ENCODE data around the gene GSDMA. TPM values are rescaled to one million over a fixed set of nuclear protein-coding genes. Genes with fewer than 3 reads are reported as not detected.
A peak's percentile ranks its signal among the peaks of the same experiment; 100 is the strongest.

GSDMA gene
- total and polyA plus RNA-seq, 9 of the 15 experiments (the other 6 are each of a cell fraction or from before 2014, with no cell fraction given), result 0.04 to 0.13 (median 0.07) TPM; not detected in 2

DNA sequence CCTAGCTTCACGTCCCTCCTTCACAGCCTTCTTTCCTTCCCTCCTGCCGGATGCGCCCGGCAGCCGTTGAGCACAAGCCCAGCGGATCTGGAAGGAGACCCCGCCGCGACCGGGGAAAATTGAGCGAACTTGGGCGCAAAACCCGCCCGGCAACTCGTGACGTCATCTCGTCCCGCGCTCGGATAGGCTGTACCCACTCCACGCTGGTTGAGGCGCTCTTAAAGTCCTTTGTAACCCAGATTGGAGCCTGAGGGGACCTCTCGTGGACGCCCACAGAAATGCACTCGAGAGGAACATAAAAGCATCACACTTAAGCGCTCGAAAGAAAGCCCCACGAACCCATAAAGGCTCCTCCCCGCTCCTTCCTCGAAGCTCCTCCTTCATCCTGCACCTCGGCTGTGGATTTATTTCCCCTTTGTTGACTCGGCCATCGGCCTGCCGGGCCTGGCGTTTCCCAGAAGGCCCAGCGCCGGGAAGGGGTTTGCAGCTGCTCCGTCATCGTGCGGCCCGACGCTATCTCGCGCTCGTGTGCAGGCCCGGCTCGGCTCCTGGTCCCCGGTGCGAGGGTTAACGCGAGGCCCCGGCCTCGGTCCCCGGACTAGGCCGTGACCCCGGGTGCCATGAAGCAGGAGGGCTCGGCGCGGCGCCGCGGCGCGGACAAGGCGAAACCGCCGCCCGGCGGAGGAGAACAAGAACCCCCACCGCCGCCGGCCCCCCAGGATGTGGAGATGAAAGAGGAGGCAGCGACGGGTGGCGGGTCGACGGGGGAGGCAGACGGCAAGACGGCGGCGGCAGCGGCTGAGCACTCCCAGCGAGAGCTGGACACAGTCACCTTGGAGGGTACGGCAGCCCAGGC is 17.8 kb downstream of the GSDMA start, which contains the start of gene PSMD3 (continued):
- TF ChIP-seq SIX5 (IDR thresholded peaks at IDR 0.05; ENCODE audit: borderline replicate concordance in 1 of 2, insufficient read depth in 1 of 2, low read depth in 1 of 2, low read length in 2 of 2) (peak; percentile 27 to 56; a peak in 1 of 4 replicates), SP1 (CRISPR knock-in tag; IDR thresholded peaks at IDR 0.05) (peak; percentile 70; the same call in 1 of the 2 replicates), ZNF253 (CRISPR knock-in tag; conservative IDR thresholded peaks at IDR 0.05) (no peak), CREB1 (IDR thresholded peaks at IDR 0.05) (peak; percentile 84), CREB1 (CRISPR knock-in tag; IDR thresholded peaks at IDR 0.05) (peak; percentile 96), CSDE1 (IDR thresholded peaks at IDR 0.05) (peak in 1 of 2 experiments; percentile 19; a peak in 1 of 4 replicates), PHB2 (IDR thresholded peaks at IDR 0.05; ENCODE audit: low read depth) (no peak), RCOR1 (IDR thresholded peaks at IDR 0.05; ENCODE audit: borderline replicate concordance in 1 of 2, low read depth in 2 of 2, low read length in 2 of 2) (peak; percentile 13 to 87; a peak in 3 of 4 replicates), L3MBTL2 (IDR thresholded peaks at IDR 0.05) (peak; percentile 99), ZNF583 (CRISPR knock-in tag; IDR thresholded peaks at IDR 0.05) (peak; percentile 73; the same call in 1 of the 2 replicates), MEF2D (tag; conservative IDR thresholded peaks at IDR 0.05; ENCODE audit: low read depth) (0 out of 2 replicates have a peak, but pooled peaks have one; percentile 25), KDM2B (CRISPR knock-in tag; IDR thresholded peaks at IDR 0.05) (peak; percentile 53; the same call in 1 of the 2 replicates)
- TF ChIP-seq, protein P1, sequence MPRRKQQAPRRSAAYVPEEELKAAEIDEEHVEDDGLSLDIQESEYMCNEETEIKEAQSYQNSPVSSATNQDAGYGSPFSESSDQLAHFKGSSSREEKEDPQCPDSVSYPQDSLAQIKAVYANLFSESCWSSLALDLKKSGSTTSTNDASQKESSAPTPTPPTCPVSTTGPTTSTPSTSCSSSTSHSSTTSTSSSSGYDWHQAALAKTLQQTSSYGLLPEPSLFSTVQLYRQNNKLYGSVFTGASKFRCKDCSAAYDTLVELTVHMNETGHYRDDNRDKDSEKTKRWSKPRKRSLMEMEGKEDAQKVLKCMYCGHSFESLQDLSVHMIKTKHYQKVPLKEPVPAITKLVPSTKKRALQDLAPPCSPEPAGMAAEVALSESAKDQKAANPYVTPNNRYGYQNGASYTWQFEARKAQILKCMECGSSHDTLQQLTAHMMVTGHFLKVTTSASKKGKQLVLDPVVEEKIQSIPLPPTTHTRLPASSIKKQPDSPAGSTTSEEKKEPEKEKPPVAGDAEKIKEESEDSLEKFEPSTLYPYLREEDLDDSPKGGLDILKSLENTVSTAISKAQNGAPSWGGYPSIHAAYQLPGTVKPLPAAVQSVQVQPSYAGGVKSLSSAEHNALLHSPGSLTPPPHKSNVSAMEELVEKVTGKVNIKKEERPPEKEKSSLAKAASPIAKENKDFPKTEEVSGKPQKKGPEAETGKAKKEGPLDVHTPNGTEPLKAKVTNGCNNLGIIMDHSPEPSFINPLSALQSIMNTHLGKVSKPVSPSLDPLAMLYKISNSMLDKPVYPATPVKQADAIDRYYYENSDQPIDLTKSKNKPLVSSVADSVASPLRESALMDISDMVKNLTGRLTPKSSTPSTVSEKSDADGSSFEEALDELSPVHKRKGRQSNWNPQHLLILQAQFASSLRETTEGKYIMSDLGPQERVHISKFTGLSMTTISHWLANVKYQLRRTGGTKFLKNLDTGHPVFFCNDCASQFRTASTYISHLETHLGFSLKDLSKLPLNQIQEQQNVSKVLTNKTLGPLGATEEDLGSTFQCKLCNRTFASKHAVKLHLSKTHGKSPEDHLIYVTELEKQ (CRISPR knock-in tag; IDR thresholded peaks at IDR 0.05), result no peak
- TF ChIP-seq, protein P2, sequence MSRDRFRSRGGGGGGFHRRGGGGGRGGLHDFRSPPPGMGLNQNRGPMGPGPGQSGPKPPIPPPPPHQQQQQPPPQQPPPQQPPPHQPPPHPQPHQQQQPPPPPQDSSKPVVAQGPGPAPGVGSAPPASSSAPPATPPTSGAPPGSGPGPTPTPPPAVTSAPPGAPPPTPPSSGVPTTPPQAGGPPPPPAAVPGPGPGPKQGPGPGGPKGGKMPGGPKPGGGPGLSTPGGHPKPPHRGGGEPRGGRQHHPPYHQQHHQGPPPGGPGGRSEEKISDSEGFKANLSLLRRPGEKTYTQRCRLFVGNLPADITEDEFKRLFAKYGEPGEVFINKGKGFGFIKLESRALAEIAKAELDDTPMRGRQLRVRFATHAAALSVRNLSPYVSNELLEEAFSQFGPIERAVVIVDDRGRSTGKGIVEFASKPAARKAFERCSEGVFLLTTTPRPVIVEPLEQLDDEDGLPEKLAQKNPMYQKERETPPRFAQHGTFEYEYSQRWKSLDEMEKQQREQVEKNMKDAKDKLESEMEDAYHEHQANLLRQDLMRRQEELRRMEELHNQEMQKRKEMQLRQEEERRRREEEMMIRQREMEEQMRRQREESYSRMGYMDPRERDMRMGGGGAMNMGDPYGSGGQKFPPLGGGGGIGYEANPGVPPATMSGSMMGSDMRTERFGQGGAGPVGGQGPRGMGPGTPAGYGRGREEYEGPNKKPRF (IDR thresholded peaks at IDR 0.05; ENCODE audit: low read depth, low read length), result no peak
- TF ChIP-seq, protein P3, sequence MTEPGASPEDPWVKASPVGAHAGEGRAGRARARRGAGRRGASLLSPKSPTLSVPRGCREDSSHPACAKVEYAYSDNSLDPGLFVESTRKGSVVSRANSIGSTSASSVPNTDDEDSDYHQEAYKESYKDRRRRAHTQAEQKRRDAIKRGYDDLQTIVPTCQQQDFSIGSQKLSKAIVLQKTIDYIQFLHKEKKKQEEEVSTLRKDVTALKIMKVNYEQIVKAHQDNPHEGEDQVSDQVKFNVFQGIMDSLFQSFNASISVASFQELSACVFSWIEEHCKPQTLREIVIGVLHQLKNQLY (CRISPR knock-in tag; conservative IDR thresholded peaks at IDR 0.05), result 0 out of 4 replicates have a peak, but pooled peaks of 1 of the 2 experiments have one; percentile 18

Measured in K562 (cell line).